ENCODE results near the gene NKX2-4. TPM values are rescaled to one million over a fixed set of nuclear protein-coding genes. Genes with fewer than 3 reads are reported as not detected.

NKX2-4 gene
- total and polyA plus RNA-seq, 9 of the 15 experiments (the other 6 are each of a cell fraction or from before 2014, with no cell fraction given), result not detected

GRCh38 chr20:21432911-21433310 lies 35.6 kb upstream of the NKX2-4 start:
- WGBS (ENCODE audit: insufficient coverage, low coverage, missing lambda C conversion rate), result 19% methylated on average over 4 of the region's 4 CpGs
- Histone ChIP-seq H3K36me3 (ENCODE audit: control insufficient read depth, insufficient read depth, low read length) (no peaks in the 10 kb centered on the region), H3K4me2 (ENCODE audit: insufficient read depth, low read length) (no peak overlapping the region), H3K9me3 (replicated peaks; ENCODE audit: control insufficient read depth, insufficient read depth, low read depth, low read length) (no peaks in the 10 kb centered on the region), H4K20me1 (replicated peaks; ENCODE audit: control insufficient read depth, insufficient read depth, low read length) (no peaks in the 10 kb centered on the region), H3K79me2 (ENCODE audit: control insufficient read depth, insufficient read depth, low read length) (no peaks in the 10 kb centered on the region), H3K27me3 (ENCODE audit: control insufficient read depth in 2 of 2, insufficient read depth in 2 of 2, low read length in 2 of 2) (no peaks in the 10 kb centered on the region; a peak in 1 of 5 replicates), H3K4me1 (replicated peaks in 1 of 2; ENCODE audit: control insufficient read depth in 2 of 2, insufficient read depth in 2 of 2, low read length in 2 of 2) (no peaks in the 10 kb centered on the region), H3K9ac (ENCODE audit: insufficient read depth in 1 of 2, low read depth in 2 of 2, low read length in 2 of 2) (no peak overlapping the region), H3K4me3 (no peak overlapping the region), H2AFZ (ENCODE audit: low read depth, low read length) (no peak overlapping the region), H3K27ac (ENCODE audit: extremely low read depth, low read depth, low read length) (no peak overlapping the region), H3K9me1 (ENCODE audit: control insufficient read depth, insufficient read depth, low read length) (no peaks in the 10 kb centered on the region)
- ChIA-PET POLR2A (no interaction called here), CTCF (ENCODE audit: low intra/inter-chr PET ratio) (no interaction called here)
- no peak for ATAC-seq
- BruUV-seq (replicated peaks), result no TSS peak
- intact Hi-C loops (cut with micrococcal nuclease), result no loop called here
- no peak for DNase-seq (ENCODE audit: extremely low read depth in 1 of 4, low spot score in 3 of 4)
- in situ Hi-C loops (cut with MboI), result no loop called here
- no peak for FAIRE-seq
- TF ChIP-seq VEZF1 (CRISPR knock-in tag; IDR thresholded peaks at IDR 0.05) (no peak), HMGN3 (IDR thresholded peaks at IDR 0.05; ENCODE audit: borderline replicate concordance, extremely low read depth, insufficient read length, low read depth, low read length) (no peak), EZH2 (IDR thresholded peaks at IDR 0.05; ENCODE audit: borderline replicate concordance, low read depth, low read length) (no peak), RB1 (IDR thresholded peaks at IDR 0.05; ENCODE audit: low read depth) (no peak), MIER1 (IDR thresholded peaks at IDR 0.05; ENCODE audit: low read depth) (no peak), KAT7 (CRISPR knock-in tag; IDR thresholded peaks at IDR 0.05; ENCODE audit: borderline replicate concordance) (no peak)
